ENCODE results near the gene FLYWCH2.

- TF ChIP-seq CTCF (IDR thresholded peaks at IDR 0.05) (no peak), ZFX (IDR thresholded peaks at IDR 0.05; ENCODE audit: borderline replicate concordance) (no peak)
Measured at GRCh38 chr16:2933136-2933535, 50.1 kb downstream of the FLYWCH2 start.
